ENCODE data around the gene GAN. TPM values are rescaled to one million over a fixed set of nuclear protein-coding genes. Genes with fewer than 3 reads are reported as not detected.

The GAN gene
- total and polyA plus RNA-seq, 9 of the 15 experiments (the other 6 are each of a cell fraction or from before 2014, with no cell fraction given), result 0.83 to 15.1 (median 5.2) TPM

DNA sequence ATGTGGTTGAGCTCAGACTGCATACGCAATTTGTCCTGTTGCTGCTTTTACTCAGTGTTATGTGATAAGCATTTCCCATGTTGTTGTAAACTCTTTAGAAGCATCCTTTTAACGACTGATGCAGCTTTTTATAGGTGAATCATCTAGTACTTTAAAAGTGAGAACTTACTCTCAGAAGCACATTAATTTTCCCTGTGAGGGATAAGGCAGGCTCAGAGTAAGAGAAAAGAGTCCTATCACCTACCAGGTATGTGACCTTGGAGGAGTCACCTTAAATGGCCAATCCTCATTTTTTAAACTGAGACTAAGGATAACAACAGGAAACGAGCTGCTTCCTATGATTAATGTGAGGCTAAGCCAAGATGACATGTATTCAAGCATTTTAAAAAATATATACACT lies 34.4 kb upstream of the GAN start (continued):
- no peak for TF ChIP-seq LARP7 (IDR thresholded peaks at IDR 0.05)
- TF ChIP-seq, protein P1, sequence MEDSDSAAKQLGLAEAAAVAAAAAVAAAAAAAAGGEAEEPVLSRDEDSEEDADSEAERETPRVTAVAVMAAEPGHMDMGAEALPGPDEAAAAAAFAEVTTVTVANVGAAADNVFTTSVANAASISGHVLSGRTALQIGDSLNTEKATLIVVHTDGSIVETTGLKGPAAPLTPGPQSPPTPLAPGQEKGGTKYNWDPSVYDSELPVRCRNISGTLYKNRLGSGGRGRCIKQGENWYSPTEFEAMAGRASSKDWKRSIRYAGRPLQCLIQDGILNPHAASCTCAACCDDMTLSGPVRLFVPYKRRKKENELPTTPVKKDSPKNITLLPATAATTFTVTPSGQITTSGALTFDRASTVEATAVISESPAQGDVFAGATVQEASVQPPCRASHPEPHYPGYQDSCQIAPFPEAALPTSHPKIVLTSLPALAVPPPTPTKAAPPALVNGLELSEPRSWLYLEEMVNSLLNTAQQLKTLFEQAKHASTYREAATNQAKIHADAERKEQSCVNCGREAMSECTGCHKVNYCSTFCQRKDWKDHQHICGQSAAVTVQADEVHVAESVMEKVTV (CRISPR knock-in tag; IDR thresholded peaks at IDR 0.05), result no peak
- TF ChIP-seq NRF1 (conservative IDR thresholded peaks at IDR 0.05 in 1 of 2, IDR thresholded peaks at IDR 0.05 in 1 of 2), result no peak

DNA sequence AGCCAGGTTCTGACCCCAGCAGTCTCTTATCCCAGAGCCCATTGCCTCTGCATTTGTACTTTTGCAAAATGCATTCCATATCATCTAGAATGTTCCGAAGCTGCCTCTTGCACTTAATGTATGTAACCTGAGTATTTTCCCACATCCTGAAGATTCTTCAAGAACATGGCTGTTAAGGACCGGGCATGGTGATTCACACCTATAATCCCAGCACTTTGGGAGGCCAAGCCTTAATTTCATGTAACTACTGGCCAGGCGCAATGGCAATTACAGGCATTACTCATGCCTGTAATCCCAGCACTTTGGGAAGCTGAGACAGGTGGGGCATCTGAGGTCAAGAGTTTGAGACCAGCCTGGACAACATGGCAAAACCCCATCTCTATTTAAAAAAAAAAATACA lies 31.7 kb upstream of the GAN start:
- H3K27me3 ChIP-seq (ENCODE audit: control insufficient read depth in 2 of 2, insufficient read depth in 2 of 2, low read length in 2 of 2), result peaks cover 39 to 58% of the 10 kb centered on the region in 2 experiments
- H4K20me1 ChIP-seq (replicated peaks; ENCODE audit: control insufficient read depth, insufficient read depth, low read length), result no peaks in the 10 kb centered on the region
- ChIA-PET CTCF (ENCODE audit: low intra/inter-chr PET ratio) (no interaction called here), POLR2A (no interaction called here)
- no peaks in the 10 kb centered on the region for H3K4me1 ChIP-seq (replicated peaks in 1 of 2; ENCODE audit: control insufficient read depth in 2 of 2, insufficient read depth in 2 of 2, low read length in 2 of 2)
- 12% methylated on average over 3 of the region's 3 CpGs for WGBS (ENCODE audit: insufficient coverage, low coverage, missing lambda C conversion rate)
- H3K27ac ChIP-seq (ENCODE audit: extremely low read depth, low read depth, low read length), result no peak overlapping the region
- H3K4me3 ChIP-seq, result no peak overlapping the region
- intact Hi-C loops (cut with micrococcal nuclease), result no loop called here
- H3K9me1 ChIP-seq (ENCODE audit: control insufficient read depth, insufficient read depth, low read length), result no peaks in the 10 kb centered on the region
- no peaks in the 10 kb centered on the region for H3K36me3 ChIP-seq (ENCODE audit: control insufficient read depth, insufficient read depth, low read length)
- no peak overlapping the region for H3K9ac ChIP-seq (ENCODE audit: insufficient read depth in 1 of 2, low read depth in 2 of 2, low read length in 2 of 2)
- no peak for ATAC-seq
- TF ChIP-seq ZNF384 (IDR thresholded peaks at IDR 0.05; ENCODE audit: low read depth, low read length) (no peak), SMARCA5 (IDR thresholded peaks at IDR 0.05) (no peak), HDAC8 (tag; IDR thresholded peaks at IDR 0.05) (no peak), ELF4 (CRISPR knock-in tag; IDR thresholded peaks at IDR 0.05) (no peak), BRCA1 (IDR thresholded peaks at IDR 0.05) (no peak), BRCA1 (CRISPR knock-in tag; IDR thresholded peaks at IDR 0.05) (no peak), CREM (IDR thresholded peaks at IDR 0.05; ENCODE audit: low read depth) (no peak), POLR3G (IDR thresholded peaks at IDR 0.05; ENCODE audit: extremely low read depth, insufficient read length, insufficient replicate concordance) (no peak), ZNF217 (CRISPR knock-in tag; IDR thresholded peaks at IDR 0.05) (no peak), ZNF175 (CRISPR knock-in tag; IDR thresholded peaks at IDR 0.05; ENCODE audit: low read depth) (no peak), XRCC3 (IDR thresholded peaks at IDR 0.05) (no peak), ZC3H8 (IDR thresholded peaks at IDR 0.05) (no peak), MXI1 (IDR thresholded peaks at IDR 0.05; ENCODE audit: low read depth, low read length) (no peak), DACH1 (IDR thresholded peaks at IDR 0.05; ENCODE audit: partially characterized antibody) (no peak), ZC3H11A (IDR thresholded peaks at IDR 0.05; ENCODE audit: low read depth, low read length) (no peak), DPF2 (IDR thresholded peaks at IDR 0.05) (no peak), ZNF239 (CRISPR knock-in tag; IDR thresholded peaks at IDR 0.05) (no peak), TARDBP (IDR thresholded peaks at IDR 0.05) (no peak), SNRNP70 (optimal IDR thresholded peaks at IDR 0.05; ENCODE audit: low read depth, low read length) (no peak)
- TF ChIP-seq, protein P2, sequence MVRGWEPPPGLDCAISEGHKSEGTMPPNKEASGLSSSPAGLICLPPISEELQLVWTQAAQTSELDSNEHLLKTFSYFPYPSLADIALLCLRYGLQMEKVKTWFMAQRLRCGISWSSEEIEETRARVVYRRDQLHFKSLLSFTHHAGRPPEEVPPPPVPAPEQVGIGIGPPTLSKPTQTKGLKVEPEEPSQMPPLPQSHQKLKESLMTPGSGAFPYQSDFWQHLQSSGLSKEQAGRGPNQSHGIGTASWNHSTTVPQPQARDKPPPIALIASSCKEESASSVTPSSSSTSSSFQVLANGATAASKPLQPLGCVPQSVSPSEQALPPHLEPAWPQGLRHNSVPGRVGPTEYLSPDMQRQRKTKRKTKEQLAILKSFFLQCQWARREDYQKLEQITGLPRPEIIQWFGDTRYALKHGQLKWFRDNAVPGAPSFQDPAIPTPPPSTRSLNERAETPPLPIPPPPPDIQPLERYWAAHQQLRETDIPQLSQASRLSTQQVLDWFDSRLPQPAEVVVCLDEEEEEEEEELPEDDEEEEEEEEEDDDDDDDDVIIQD (CRISPR knock-in tag; IDR thresholded peaks at IDR 0.05), result no peak
- TF ChIP-seq, protein P3, sequence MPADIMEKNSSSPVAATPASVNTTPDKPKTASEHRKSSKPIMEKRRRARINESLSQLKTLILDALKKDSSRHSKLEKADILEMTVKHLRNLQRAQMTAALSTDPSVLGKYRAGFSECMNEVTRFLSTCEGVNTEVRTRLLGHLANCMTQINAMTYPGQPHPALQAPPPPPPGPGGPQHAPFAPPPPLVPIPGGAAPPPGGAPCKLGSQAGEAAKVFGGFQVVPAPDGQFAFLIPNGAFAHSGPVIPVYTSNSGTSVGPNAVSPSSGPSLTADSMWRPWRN (IDR thresholded peaks at IDR 0.05; ENCODE audit: low read depth), result no peak
- no peak overlapping the region for H2AFZ ChIP-seq (ENCODE audit: low read depth, low read length)
- no TSS peak for BruUV-seq (replicated peaks)
- DNase-seq (ENCODE audit: extremely low read depth in 1 of 4, low spot score in 3 of 4), result no peak
- H3K9me3 ChIP-seq (replicated peaks; ENCODE audit: control insufficient read depth, insufficient read depth, low read depth, low read length), result no peaks in the 10 kb centered on the region
- no peak for FAIRE-seq
- no peaks in the 10 kb centered on the region for H3K79me2 ChIP-seq (ENCODE audit: control insufficient read depth, insufficient read depth, low read length)
- in situ Hi-C loops (cut with MboI), result no loop called here
- no peak overlapping the region for H3K4me2 ChIP-seq (ENCODE audit: insufficient read depth, low read length)
